RPMI7951 (cell line): ENCODE results near the gene LPGAT1. TPM values are rescaled to one million over a fixed set of nuclear protein-coding genes. Genes with fewer than 3 reads are reported as not detected.
A peak's percentile ranks its signal among the peaks of the same experiment; 100 is the strongest.
"Not testable (repeated sequence)": the region's sequence is repeated elsewhere in the genome, so short reads cannot be mapped to it uniquely, and the experiment has no call there.

Experiments
- DNase-seq: peaks from one replicate; pipeline ENCODE4 v3.0.0-alpha.2; 2012; ENCODE audit warnings: low read depth
- total RNA-seq: library from RNA; depleted of rRNA; stranded (reverse); fragments of >200 nt; shearing (Covaris generic); gene quantifications from 2 replicates; pipeline ENCODE4 v1.2.3, GENCODE V29; 2014; rRNA removed

Gene LPGAT1
- total RNA-seq, 1 experiment from 2014 or later: 29.0 TPM

GRCh38 chr1:211705467-211706091, 125.0 kb downstream of the LPGAT1 start:
- DNase-seq: peak; percentile 49

- DNase-seq: no peak
Measured at GRCh38 chr1:211704543-211704942, 126.0 kb downstream of the LPGAT1 start.

- DNase-seq: no peak
Measured at GRCh38 chr1:211703812-211704537, 126.6 kb downstream of the LPGAT1 start.

- no peak for DNase-seq
Measured at GRCh38 chr1:211701733-211702132, 128.8 kb downstream of the LPGAT1 start.

- no peak for DNase-seq
Measured at GRCh38 chr1:211699059-211699458, 131.5 kb downstream of the LPGAT1 start.

- DNase-seq: peak; percentile 39
Measured at GRCh38 chr1:211698161-211699026, 132.2 kb downstream of the LPGAT1 start.

- DNase-seq: no peak
Measured at GRCh38 chr1:211697356-211697755, 133.2 kb downstream of the LPGAT1 start.

- peak; percentile 19 for DNase-seq
Measured at GRCh38 chr1:211695135-211695816, 135.3 kb downstream of the LPGAT1 start.

- not testable (repeated sequence) for DNase-seq
Measured at GRCh38 chr1:211693911-211694310, 136.7 kb downstream of the LPGAT1 start.

Other genes starting within 250 kb of the LPGAT1 start
- 100 and 110 TPM in 2 replicates for gene NEK2, start 155.1 kb downstream of the LPGAT1 start, total RNA-seq
- 24.8 and 27.8 TPM in 2 replicates for gene INTS7, start 204.8 kb upstream of the LPGAT1 start, total RNA-seq
- gene DTL, start 205.0 kb upstream of the LPGAT1 start, total RNA-seq: 24.2 and 28.0 TPM in 2 replicates